Liver (tissue), 9 donors: ENCODE results near the gene CD300LD. TPM values are rescaled to one million over a fixed set of nuclear protein-coding genes. Genes with fewer than 3 reads are reported as not detected.

ENCODE experiments used
- DNase-seq: peaks from one replicate; pipeline ENCODE4 v3.0.0-alpha.2; 2017; ENCODE audit warnings: low spot score
- H3K27ac ChIP-seq, 2 donors: one replicate each; pipeline ENCODE4 v1.7.0; 2013; ENCODE audit warnings: inconsistent platforms in 2 of 2, low read length in 2 of 2, control low read depth in 1 of 2, low read depth in 1 of 2, mild to moderate bottlenecking in 1 of 2
- H3K27me3 ChIP-seq, 4 donors: one replicate each; pipeline versions ENCODE4 v1.6.1 to v1.7.0; 2013; ENCODE audit warnings: low read length in 3 of 4, inconsistent platforms in 1 of 4, mild to moderate bottlenecking in 1 of 4, moderate library complexity in 1 of 4; ENCODE audit not compliant: control insufficient read depth in 4 of 4, insufficient read depth in 4 of 4
- H3K36me3 ChIP-seq, 4 donors: one replicate each; pipeline versions ENCODE4 v1.6.1 to v1.7.0; 2013; ENCODE audit warnings: low read length in 3 of 4, mild to moderate bottlenecking in 3 of 4, low read depth in 1 of 4, moderate library complexity in 1 of 4; ENCODE audit not compliant: control insufficient read depth in 4 of 4, insufficient read depth in 3 of 4
- H3K4me1 ChIP-seq, 4 donors: one replicate each; pipeline versions ENCODE4 v1.6.1 to v1.7.0; 2013; ENCODE audit warnings: low read length in 3 of 4, mild to moderate bottlenecking in 3 of 4, moderate library complexity in 1 of 4; ENCODE audit not compliant: control insufficient read depth in 4 of 4, insufficient read depth in 4 of 4
- H3K4me3 ChIP-seq, 3 donors: one replicate each; pipeline versions ENCODE4 v1.6.1 to v1.7.0; 2013; ENCODE audit warnings: low read length in 3 of 3, control low read depth in 1 of 3, low read depth in 1 of 3, mild to moderate bottlenecking in 1 of 3
- H3K9ac ChIP-seq, 2 donors: one replicate each; pipeline ENCODE4 v1.7.0; 2013; ENCODE audit warnings: low read length in 2 of 2, mild to moderate bottlenecking in 2 of 2, moderate library complexity in 2 of 2, control low read depth in 1 of 2, low read depth in 1 of 2
- H3K9me3 ChIP-seq, 4 donors: one replicate each; pipeline versions ENCODE4 v1.6.1 to v1.7.0; 2013; ENCODE audit warnings: low read length in 3 of 4; ENCODE audit not compliant: control insufficient read depth in 4 of 4
- EGR1 ChIP-seq, 2 donors: IDR thresholded peaks; 2 replicates each; pipeline ENCODE4 v1.6.1; 2016 to 2018; ENCODE audit warnings: antibody characterized with exemption in 2 of 2, low read depth in 2 of 2
- FOXA1 ChIP-seq: IDR thresholded peaks from 2 replicates; pipeline ENCODE4 v1.6.1; 2016; ENCODE audit warnings: antibody characterized with exemption
- FOXA2 ChIP-seq: IDR thresholded peaks from 2 replicates; pipeline ENCODE4 v1.6.1; 2016; ENCODE audit warnings: antibody characterized with exemption
- GABPA ChIP-seq, 2 donors: IDR thresholded peaks in 1 of 2; conservative IDR thresholded peaks in 1 of 2; 2 replicates each; pipeline ENCODE4 v1.6.1; 2016; ENCODE audit warnings: antibody characterized with exemption in 2 of 2, mild to moderate bottlenecking in 1 of 2, moderate library complexity in 1 of 2
- HNF4A ChIP-seq, 2 donors: conservative IDR thresholded peaks; 2 replicates each; pipeline ENCODE4 v1.6.1; 2016; ENCODE audit warnings: antibody characterized with exemption in 2 of 2, mild to moderate bottlenecking in 2 of 2
- JUND ChIP-seq, 2 donors: IDR thresholded peaks; 2 replicates each; pipeline ENCODE4 v1.6.1; 2016; ENCODE audit warnings: antibody characterized with exemption in 2 of 2
- NR2F2 ChIP-seq: IDR thresholded peaks from 2 replicates; pipeline ENCODE4 v1.6.1; 2016; ENCODE audit warnings: antibody characterized with exemption
- RAD21 ChIP-seq, 2 donors: IDR thresholded peaks; 2 replicates each; pipeline ENCODE4 v1.6.1; 2016; ENCODE audit warnings: antibody characterized with exemption in 2 of 2, mild to moderate bottlenecking in 2 of 2
- SP1 ChIP-seq: IDR thresholded peaks from 2 replicates; pipeline ENCODE4 v1.6.1; 2018; ENCODE audit warnings: antibody characterized with exemption, mild to moderate bottlenecking
- TAF1 ChIP-seq: conservative IDR thresholded peaks from 2 replicates; pipeline ENCODE4 v1.6.1; 2016; ENCODE audit warnings: antibody characterized with exemption, mild to moderate bottlenecking
- WGBS: extraction: QIAGEN DNeasy Blood & Tissue Kit; methylation state at CpG from one replicate; pipeline ENCODE4 v1.1.7; 2013; 5-methylcytosine and 5-hydroxymethylcytosine counted together
- polyA plus RNA-seq, 2 donors: library from polyadenylated mRNA; stranded (reverse) in 1 of 2; unstranded in 1 of 2; fragments of 200-250 nt in 1 of 2; fragments of >200 nt in 1 of 2; fragmentation: Nextera tagmentation in 1 of 2; extraction: Ambion mirVana in 1 of 2; gene quantifications; one replicate each; pipeline versions ENCODE4 v1.2.1 to v1.2.3, GENCODE V29; 2013 to 2015
- total RNA-seq, 2 donors: library from RNA; depleted of rRNA; stranded (reverse); fragments of >200 nt; gene quantifications; one replicate each; pipeline ENCODE4 v1.2.3, GENCODE V29; 2014
- TF ChIP-seq, protein P1 (sequence below): IDR thresholded peaks from 2 replicates; pipeline ENCODE4 v1.6.1; 2016; ENCODE audit warnings: antibody characterized with exemption
- TF ChIP-seq, protein P2 (sequence below): IDR thresholded peaks from 2 replicates; pipeline ENCODE4 v1.6.1; 2016; ENCODE audit warnings: antibody characterized with exemption
- TF ChIP-seq, protein P3 (sequence below): fragments of 150-350 bp; IDR thresholded peaks from 2 replicates; pipeline ENCODE4 v1.5.1; 2017; ENCODE audit warnings: improper control_type of control experiment, low read depth, low read length; ENCODE audit not compliant: missing input control
- TF ChIP-seq, protein P4 (sequence below): IDR thresholded peaks from 2 replicates; pipeline ENCODE4 v1.6.1; 2016; ENCODE audit warnings: antibody characterized with exemption, mild to moderate bottlenecking
- donor health status: healthy.
- donor health status: healthy.
- donor health status: healthy.
- donor health status: healthy.
- donor health status: healthy.

Gene CD300LD
- total and polyA plus RNA-seq, 4 donors, result 0.08 TPM; not detected in 3

DNA sequence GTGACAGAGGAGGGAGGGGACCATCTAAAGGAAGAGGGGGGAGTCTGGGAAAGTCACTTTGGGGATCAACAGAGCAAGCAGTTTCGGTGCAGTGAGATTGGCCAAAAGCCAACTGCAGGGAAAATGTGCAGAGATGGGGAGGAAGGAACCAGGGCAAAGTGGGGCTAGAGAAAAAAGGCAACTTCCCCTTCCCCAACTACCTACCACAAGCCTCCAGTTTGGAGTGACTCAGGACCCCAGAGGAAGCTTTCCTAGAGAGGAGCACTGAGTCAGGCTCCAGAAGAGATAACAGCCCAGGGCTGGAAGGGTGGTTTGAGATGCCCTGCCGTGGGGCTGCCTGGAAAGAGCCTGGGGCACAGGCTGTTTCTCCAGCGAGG lies 6.9 kb upstream of the CD300LD start (continued):
- TF ChIP-seq, protein P1, sequence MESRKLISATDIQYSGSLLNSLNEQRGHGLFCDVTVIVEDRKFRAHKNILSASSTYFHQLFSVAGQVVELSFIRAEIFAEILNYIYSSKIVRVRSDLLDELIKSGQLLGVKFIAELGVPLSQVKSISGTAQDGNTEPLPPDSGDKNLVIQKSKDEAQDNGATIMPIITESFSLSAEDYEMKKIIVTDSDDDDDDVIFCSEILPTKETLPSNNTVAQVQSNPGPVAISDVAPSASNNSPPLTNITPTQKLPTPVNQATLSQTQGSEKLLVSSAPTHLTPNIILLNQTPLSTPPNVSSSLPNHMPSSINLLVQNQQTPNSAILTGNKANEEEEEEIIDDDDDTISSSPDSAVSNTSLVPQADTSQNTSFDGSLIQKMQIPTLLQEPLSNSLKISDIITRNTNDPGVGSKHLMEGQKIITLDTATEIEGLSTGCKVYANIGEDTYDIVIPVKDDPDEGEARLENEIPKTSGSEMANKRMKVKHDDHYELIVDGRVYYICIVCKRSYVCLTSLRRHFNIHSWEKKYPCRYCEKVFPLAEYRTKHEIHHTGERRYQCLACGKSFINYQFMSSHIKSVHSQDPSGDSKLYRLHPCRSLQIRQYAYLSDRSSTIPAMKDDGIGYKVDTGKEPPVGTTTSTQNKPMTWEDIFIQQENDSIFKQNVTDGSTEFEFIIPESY, result no peak
- TF ChIP-seq, protein P2, sequence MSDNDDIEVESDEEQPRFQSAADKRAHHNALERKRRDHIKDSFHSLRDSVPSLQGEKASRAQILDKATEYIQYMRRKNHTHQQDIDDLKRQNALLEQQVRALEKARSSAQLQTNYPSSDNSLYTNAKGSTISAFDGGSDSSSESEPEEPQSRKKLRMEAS, result no peak
- no peak for TF ChIP-seq JUND (IDR thresholded peaks at IDR 0.05)

DNA sequence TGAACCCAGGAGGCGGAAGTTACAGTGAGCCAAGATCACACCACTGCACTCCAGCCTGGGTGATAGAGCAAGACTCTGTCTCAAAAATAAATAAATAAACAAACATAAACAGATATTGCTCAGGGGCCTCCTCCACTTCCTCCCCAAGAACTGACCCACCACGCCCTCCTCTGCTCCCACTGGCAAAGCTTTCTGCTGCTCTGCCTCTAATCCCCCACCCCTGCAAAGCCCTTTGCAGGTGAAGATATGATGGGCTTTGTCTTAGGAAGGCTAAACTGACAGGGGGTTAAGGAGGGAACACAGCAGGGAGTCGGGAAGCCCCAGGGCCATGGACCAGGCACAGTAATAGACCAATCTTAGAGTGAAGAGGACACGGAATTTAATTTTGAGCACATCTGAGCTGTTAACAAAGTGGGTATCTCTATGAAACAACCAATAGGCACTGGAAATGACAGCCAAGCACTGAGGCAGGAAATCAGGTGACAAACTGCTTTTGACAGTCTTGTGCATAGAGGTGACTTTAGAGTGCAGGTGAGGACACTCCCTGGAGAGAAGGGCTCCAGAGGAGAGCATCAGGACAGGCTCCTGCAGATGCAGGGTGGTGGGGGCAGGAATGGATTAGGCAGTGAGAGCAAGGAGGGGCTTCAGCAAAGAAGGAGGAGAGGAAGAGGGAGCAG lies 6.4 kb upstream of the CD300LD start:
- no peak for DNase-seq
- Histone ChIP-seq H3K4me1 (no peaks in the 10 kb centered on the region), H3K36me3 (no peaks in the 10 kb centered on the region), H3K27me3 (peaks cover 0 to 8% (median 2%) of the 10 kb centered on the region in 4 donors), H3K4me3 (no peak overlapping the region), H3K9me3 (no peaks in the 10 kb centered on the region), H3K27ac (no peak overlapping the region), H3K9ac (no peak overlapping the region)
- no peak for TF ChIP-seq GABPA (IDR thresholded peaks at IDR 0.05 in 1 of 2, conservative IDR thresholded peaks at IDR 0.05 in 1 of 2)
- TF ChIP-seq, protein P3, sequence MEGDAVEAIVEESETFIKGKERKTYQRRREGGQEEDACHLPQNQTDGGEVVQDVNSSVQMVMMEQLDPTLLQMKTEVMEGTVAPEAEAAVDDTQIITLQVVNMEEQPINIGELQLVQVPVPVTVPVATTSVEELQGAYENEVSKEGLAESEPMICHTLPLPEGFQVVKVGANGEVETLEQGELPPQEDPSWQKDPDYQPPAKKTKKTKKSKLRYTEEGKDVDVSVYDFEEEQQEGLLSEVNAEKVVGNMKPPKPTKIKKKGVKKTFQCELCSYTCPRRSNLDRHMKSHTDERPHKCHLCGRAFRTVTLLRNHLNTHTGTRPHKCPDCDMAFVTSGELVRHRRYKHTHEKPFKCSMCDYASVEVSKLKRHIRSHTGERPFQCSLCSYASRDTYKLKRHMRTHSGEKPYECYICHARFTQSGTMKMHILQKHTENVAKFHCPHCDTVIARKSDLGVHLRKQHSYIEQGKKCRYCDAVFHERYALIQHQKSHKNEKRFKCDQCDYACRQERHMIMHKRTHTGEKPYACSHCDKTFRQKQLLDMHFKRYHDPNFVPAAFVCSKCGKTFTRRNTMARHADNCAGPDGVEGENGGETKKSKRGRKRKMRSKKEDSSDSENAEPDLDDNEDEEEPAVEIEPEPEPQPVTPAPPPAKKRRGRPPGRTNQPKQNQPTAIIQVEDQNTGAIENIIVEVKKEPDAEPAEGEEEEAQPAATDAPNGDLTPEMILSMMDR, result no peak
- no peak for TF ChIP-seq SP1
- TF ChIP-seq FOXA2, result no peak
- TF ChIP-seq TAF1, result no peak
- WGBS, result 61% methylated on average over 4 of the region's 4 CpGs

DNA sequence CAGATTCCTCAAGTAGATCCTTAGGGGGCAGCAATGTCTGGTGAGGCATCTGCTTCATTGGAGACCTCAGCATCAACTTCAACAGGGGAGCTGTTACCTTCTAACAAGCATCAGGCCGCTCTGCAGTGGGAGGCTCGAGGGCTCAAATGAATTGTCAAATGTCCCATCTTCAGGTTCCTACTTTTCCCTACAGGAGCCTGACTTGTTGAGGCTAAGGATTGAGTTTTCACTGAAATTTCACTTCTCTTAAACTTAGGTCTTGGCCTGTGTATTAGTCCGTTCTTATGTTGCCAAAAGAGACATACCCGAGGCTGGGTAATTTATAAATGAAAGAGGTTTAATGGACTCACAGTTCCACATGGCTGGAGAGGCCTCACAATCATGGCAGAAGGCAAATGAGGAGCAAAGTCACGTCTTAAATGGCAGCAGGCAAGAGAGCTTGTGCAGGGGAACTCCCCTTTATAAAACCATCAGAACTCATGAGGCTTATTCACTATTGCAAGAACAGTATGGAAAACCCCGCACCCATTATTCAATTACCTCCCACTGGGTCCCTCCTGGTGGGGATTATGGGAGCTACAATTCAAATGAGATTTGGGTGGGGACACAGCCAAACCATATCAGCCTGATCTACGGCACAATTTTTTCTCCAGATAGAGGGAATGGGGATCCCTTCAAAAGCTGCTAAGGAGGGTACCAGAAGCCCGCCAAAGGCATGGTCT lies 5.1 kb upstream of the CD300LD start:
- no peak for DNase-seq
- no peak overlapping the region for H3K4me3 ChIP-seq
- no peaks in the 10 kb centered on the region for H3K4me1 ChIP-seq
- TF ChIP-seq, protein P1, result no peak
- TF ChIP-seq, protein P4, sequence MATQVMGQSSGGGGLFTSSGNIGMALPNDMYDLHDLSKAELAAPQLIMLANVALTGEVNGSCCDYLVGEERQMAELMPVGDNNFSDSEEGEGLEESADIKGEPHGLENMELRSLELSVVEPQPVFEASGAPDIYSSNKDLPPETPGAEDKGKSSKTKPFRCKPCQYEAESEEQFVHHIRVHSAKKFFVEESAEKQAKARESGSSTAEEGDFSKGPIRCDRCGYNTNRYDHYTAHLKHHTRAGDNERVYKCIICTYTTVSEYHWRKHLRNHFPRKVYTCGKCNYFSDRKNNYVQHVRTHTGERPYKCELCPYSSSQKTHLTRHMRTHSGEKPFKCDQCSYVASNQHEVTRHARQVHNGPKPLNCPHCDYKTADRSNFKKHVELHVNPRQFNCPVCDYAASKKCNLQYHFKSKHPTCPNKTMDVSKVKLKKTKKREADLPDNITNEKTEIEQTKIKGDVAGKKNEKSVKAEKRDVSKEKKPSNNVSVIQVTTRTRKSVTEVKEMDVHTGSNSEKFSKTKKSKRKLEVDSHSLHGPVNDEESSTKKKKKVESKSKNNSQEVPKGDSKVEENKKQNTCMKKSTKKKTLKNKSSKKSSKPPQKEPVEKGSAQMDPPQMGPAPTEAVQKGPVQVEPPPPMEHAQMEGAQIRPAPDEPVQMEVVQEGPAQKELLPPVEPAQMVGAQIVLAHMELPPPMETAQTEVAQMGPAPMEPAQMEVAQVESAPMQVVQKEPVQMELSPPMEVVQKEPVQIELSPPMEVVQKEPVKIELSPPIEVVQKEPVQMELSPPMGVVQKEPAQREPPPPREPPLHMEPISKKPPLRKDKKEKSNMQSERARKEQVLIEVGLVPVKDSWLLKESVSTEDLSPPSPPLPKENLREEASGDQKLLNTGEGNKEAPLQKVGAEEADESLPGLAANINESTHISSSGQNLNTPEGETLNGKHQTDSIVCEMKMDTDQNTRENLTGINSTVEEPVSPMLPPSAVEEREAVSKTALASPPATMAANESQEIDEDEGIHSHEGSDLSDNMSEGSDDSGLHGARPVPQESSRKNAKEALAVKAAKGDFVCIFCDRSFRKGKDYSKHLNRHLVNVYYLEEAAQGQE, result no peak
- no peak for TF ChIP-seq GABPA (IDR thresholded peaks at IDR 0.05 in 1 of 2, conservative IDR thresholded peaks at IDR 0.05 in 1 of 2)
- no peak for TF ChIP-seq EGR1 (IDR thresholded peaks at IDR 0.05; ENCODE audit: low read depth in 2 of 2)
- no peak for TF ChIP-seq FOXA2
- TF ChIP-seq, protein P2, result no peak
- no peak for TF ChIP-seq NR2F2
- TF ChIP-seq FOXA1, result no peak
- TF ChIP-seq HNF4A (conservative IDR thresholded peaks at IDR 0.05), result no peak
- TF ChIP-seq JUND (IDR thresholded peaks at IDR 0.05), result no peak
- TF ChIP-seq RAD21 (IDR thresholded peaks at IDR 0.05), result no peak
- no peaks in the 10 kb centered on the region for H3K9me3 ChIP-seq
- 65% methylated on average over 8 of the region's 8 CpGs for WGBS
- no peak overlapping the region for H3K27ac ChIP-seq
- H3K27me3 ChIP-seq, result peaks cover 0 to 7% (median 2%) of the 10 kb centered on the region in 4 donors
- H3K36me3 ChIP-seq, result no peaks in the 10 kb centered on the region
- H3K9ac ChIP-seq, result no peak overlapping the region
